Activated CD4-positive, CD25-positive, alpha-beta regulatory T cell treated with anti-CD3 and anti-CD28 coated beads, Interleukin-2, amount 50 U/mL, for 72 hours (primary cell): Measurements from ENCODE around the gene CCL23.

Experiments used
- DNase-seq: peaks from one replicate; pipeline ENCODE4 v3.0.0; 2021

Gene CCL23

DNA sequence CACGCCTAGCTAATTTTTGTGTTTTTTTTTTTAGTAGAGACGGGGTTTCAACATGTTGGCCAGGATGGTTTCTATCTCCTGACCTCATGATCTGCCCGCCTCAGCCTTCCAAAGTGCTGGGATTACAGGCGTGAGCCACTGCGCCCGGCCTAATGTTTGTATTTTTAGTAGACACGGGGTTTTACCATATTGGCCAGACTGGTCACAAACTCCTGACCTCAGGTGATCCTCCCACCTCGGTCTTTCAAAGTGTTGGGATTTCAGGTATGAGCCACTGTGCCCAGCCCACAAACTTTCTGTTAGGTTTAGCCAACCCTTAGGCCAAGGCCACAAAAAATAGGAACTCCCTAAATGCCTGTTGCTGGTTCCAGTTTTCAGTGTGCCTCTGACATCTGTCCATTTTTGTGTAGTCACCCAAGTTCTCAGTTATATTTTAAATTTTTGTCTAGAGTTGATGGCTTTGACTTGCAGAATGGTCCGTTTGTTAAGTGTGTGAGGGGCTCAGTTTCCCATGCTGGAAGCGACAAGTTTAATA is 49.2 kb downstream of the CCL23 start:
- DNase-seq = no peak

DNA sequence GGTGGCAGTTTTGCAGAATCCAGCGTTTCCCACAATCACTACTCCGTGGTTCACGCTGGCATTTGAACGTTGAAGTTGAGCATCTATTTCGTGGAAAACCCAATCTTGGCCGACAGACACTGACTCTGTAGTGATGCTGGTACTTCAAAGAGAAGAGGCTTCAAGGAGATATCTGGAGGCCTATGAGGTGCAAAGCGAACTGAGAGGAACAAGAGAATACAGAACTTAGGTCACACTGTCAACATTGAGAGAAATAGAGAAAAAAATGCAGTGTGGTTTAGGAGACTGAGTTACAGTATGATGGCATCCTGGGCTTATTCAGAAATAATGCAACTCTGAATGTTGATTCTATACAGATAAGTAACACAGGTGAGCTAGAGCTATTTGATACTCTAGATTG is 52.5 kb downstream of the CCL23 start:
- DNase-seq = no peak

DNA sequence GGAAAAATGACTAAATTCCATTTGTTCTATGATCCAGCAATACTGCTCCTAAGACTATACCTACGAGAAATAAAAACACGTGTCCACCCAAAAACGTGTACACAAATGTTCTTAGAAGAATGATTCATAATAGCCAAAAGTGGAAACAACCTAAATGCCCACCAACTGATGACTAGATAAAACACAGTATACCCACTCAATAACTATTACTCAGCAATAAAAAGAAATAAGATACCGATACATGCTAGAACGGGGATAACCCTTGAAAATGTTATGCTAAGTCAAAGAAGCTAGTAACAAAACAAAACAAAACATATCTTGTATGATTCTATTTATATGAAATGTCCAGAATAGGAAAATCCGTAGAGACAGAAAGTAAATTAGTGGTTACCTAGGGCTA is 54.1 kb downstream of the CCL23 start:
- DNase-seq = no peak
